IMR-90 (cell line): ENCODE measurements around the gene IL16. TPM values are rescaled to one million over a fixed set of nuclear protein-coding genes. Genes with fewer than 3 reads are reported as not detected.

ENCODE experiments used
- ATAC-seq: fragments of 200-7000 bp; cut with Tn5 transposase; 2 replicates; pipeline ENCODE4 v1.9.1; 2020; ENCODE audit warnings: low read depth, mild to moderate bottlenecking, moderate library complexity
- BruUV-seq: library from RNA; stranded (reverse); fragments of 400-500 nt; replicated peaks from 2 replicates; lab custom pipeline; 2021; lab: Mats Ljungman, UMichigan
- CTCF ChIA-PET: fragments of 300-600 bp; formaldehyde crosslinking; extraction: SDS; loops from one replicate; lab custom pipeline; 2021; ENCODE audit warnings: antibody characterized with exemption; lab: Yijun Ruan, JAX
- POLR2A ChIA-PET: fragments of 300-600 bp; sonication (Branson Sonifier 250); formaldehyde crosslinking; loops from one replicate; lab custom pipeline; 2022; ENCODE audit warnings: antibody characterized with exemption; ENCODE audit not compliant: unreplicated experiment; lab: Charles Lee
- DNase-seq: peaks from one replicate; pipeline ENCODE4 v3.0.0; 2013
- H2AFZ ChIP-seq: replicated peaks from 2 replicates; pipeline ENCODE3; 2013; ENCODE audit warnings: low read length, mild to moderate bottlenecking; ENCODE audit not compliant: poor library complexity
- H2AK5ac ChIP-seq: 2 replicates; pipeline ENCODE4 v1.6.1; 2013; ENCODE audit warnings: low read depth, low read length, inconsistent platforms
- H2AK9ac ChIP-seq: replicated peaks from 2 replicates; pipeline ENCODE3; 2013; ENCODE audit warnings: mild to moderate bottlenecking, low read depth, low read length, moderate library complexity; ENCODE audit not compliant: poor library complexity
- H2BK120ac ChIP-seq: 2 replicates; pipeline ENCODE4 v1.6.1; 2013; ENCODE audit warnings: low read depth, low read length, inconsistent platforms
- H2BK15ac ChIP-seq: 3 replicates; pipeline ENCODE4 v1.6.1; 2013; ENCODE audit warnings: low read depth, low read length, inconsistent platforms
- H2BK20ac ChIP-seq: 2 replicates; pipeline ENCODE4 v1.6.1; 2013; ENCODE audit warnings: low read depth, mild to moderate bottlenecking, inconsistent platforms, low read length, moderate library complexity
- H2BK5ac ChIP-seq: 2 replicates; pipeline ENCODE4 v1.6.1; 2013; ENCODE audit warnings: mild to moderate bottlenecking, low read depth, low read length, inconsistent platforms; ENCODE audit not compliant: poor library complexity, severe bottlenecking
- H3K14ac ChIP-seq: replicated peaks from 2 replicates; pipeline ENCODE4 v1.6.1; 2013; ENCODE audit warnings: low read depth, low read length, inconsistent platforms
- H3K18ac ChIP-seq: 2 replicates; pipeline ENCODE4 v1.6.1; 2013; ENCODE audit warnings: low read depth, low read length, control low read depth
- H3K23ac ChIP-seq: 2 replicates; pipeline ENCODE4 v1.6.1; 2013; ENCODE audit warnings: low read depth, low read length, inconsistent platforms
- H3K27ac ChIP-seq: 2 replicates; pipeline ENCODE4 v1.5.1; 2013; ENCODE audit warnings: mild to moderate bottlenecking, control low read depth, low read length; ENCODE audit not compliant: insufficient read depth
- H3K27me3 ChIP-seq: 2 replicates; pipeline ENCODE4 v1.6.1; 2013; ENCODE audit warnings: low read length; ENCODE audit not compliant: control insufficient read depth, insufficient read depth
- H3K36me3 ChIP-seq: 2 replicates; pipeline ENCODE4 v1.6.1; 2013; ENCODE audit warnings: low read length, mixed read lengths; ENCODE audit not compliant: control insufficient read depth, insufficient read depth
- H3K4ac ChIP-seq: 2 replicates; pipeline ENCODE4 v1.6.1; 2013; ENCODE audit warnings: low read depth, low read length, inconsistent platforms
- H3K4me1 ChIP-seq: 2 replicates; pipeline ENCODE4 v1.6.1; 2013; ENCODE audit warnings: low read length, mixed read lengths; ENCODE audit not compliant: control insufficient read depth, insufficient read depth
- H3K4me2 ChIP-seq: 2 replicates; pipeline ENCODE4 v1.6.1; 2013; ENCODE audit warnings: low read depth, mild to moderate bottlenecking, control low read depth, low read length, moderate library complexity
- H3K4me3 ChIP-seq: 2 replicates; pipeline ENCODE4 v1.5.1; 2013; ENCODE audit warnings: low read depth, mild to moderate bottlenecking, control low read depth, low read length, moderate library complexity; ENCODE audit not compliant: insufficient read depth
- H3K56ac ChIP-seq: 2 replicates; pipeline ENCODE4 v1.6.1; 2013; ENCODE audit warnings: low read length, inconsistent platforms; ENCODE audit not compliant: insufficient read depth; ENCODE audit errors: extremely low read depth
- H3K79me1 ChIP-seq, 2 experiments: 2 replicates each; pipeline ENCODE4 v1.6.1; 2013; ENCODE audit warnings: low read length in 2 of 2, inconsistent platforms in 1 of 2, low read depth in 1 of 2
- H3K9ac ChIP-seq: 2 replicates; pipeline ENCODE4 v1.6.1; 2013; ENCODE audit warnings: low read depth, low read length, control low read depth
- H3K9me1 ChIP-seq: 2 replicates; pipeline ENCODE4 v1.6.1; 2013; ENCODE audit warnings: low read length, inconsistent platforms; ENCODE audit not compliant: insufficient read depth
- H3K9me3 ChIP-seq: 2 replicates; pipeline ENCODE4 v1.6.1; 2013; ENCODE audit warnings: low read length; ENCODE audit not compliant: control insufficient read depth, insufficient read depth
- H4K20me1 ChIP-seq: 2 replicates; pipeline ENCODE4 v1.6.1; 2013; ENCODE audit warnings: low read length, inconsistent platforms; ENCODE audit not compliant: insufficient read depth
- H4K5ac ChIP-seq: 2 replicates; pipeline ENCODE4 v1.6.1; 2013; ENCODE audit warnings: mild to moderate bottlenecking, low read depth, low read length, control low read depth
- H4K8ac ChIP-seq, 2 experiments: 2 replicates each; pipeline ENCODE4 v1.6.1; 2013; ENCODE audit warnings: low read depth in 2 of 2, low read length in 2 of 2, control low read depth in 1 of 2, inconsistent platforms in 1 of 2
- H4K91ac ChIP-seq: 2 replicates; pipeline ENCODE4 v1.6.1; 2013; ENCODE audit warnings: low read depth, low read length, inconsistent platforms; ENCODE audit not compliant: insufficient read depth
- BHLHE40 ChIP-seq: fragments of 150-350 bp; IDR thresholded peaks from 2 replicates; pipeline ENCODE4 v1.6.1; 2016; ENCODE audit warnings: mild to moderate bottlenecking, low read depth, low read length
- CEBPB ChIP-seq: IDR thresholded peaks from 2 replicates; pipeline ENCODE4 v1.6.1; 2012; ENCODE audit warnings: low read depth, low read length, improper control_type of control experiment
- CHD1 ChIP-seq: IDR thresholded peaks from 2 replicates; pipeline ENCODE4 v1.6.1; 2012; ENCODE audit warnings: low read depth, low read length, improper control_type of control experiment
- FOS ChIP-seq: fragments of 150-350 bp; IDR thresholded peaks from 2 replicates; pipeline ENCODE4 v1.6.1; 2016; ENCODE audit warnings: low read depth, low read length
- MAFK ChIP-seq: IDR thresholded peaks from 2 replicates; pipeline ENCODE4 v1.6.1; 2012; ENCODE audit warnings: low read depth, low read length, improper control_type of control experiment
- MAZ ChIP-seq: IDR thresholded peaks from 2 replicates; pipeline ENCODE4 v1.6.1; 2012; ENCODE audit warnings: low read depth, mild to moderate bottlenecking, low read length, improper control_type of control experiment, moderate library complexity, borderline replicate concordance
- MXI1 ChIP-seq: IDR thresholded peaks from 2 replicates; pipeline ENCODE4 v1.6.1; 2012; ENCODE audit warnings: low read depth, mild to moderate bottlenecking, low read length, moderate library complexity, borderline replicate concordance
- NFE2L2 ChIP-seq: fragments of 150-350 bp; IDR thresholded peaks from 2 replicates; pipeline ENCODE4 v1.6.1; 2016; ENCODE audit warnings: low read depth, mild to moderate bottlenecking, low read length
- POLR2A ChIP-seq: IDR thresholded peaks from 2 replicates; pipeline ENCODE4 v1.6.1; 2012; ENCODE audit warnings: mild to moderate bottlenecking, low read depth, low read length
- RAD21 ChIP-seq: IDR thresholded peaks from 2 replicates; pipeline ENCODE4 v1.6.1; 2012; ENCODE audit warnings: low read length, improper control_type of control experiment
- RCOR1 ChIP-seq: IDR thresholded peaks from 2 replicates; pipeline ENCODE4 v1.6.1; 2012; ENCODE audit warnings: mild to moderate bottlenecking, low read length, improper control_type of control experiment; ENCODE audit not compliant: insufficient replicate concordance
- RFX5 ChIP-seq: IDR thresholded peaks from 2 replicates; pipeline ENCODE4 v1.8.0; 2012; ENCODE audit warnings: low read depth, mild to moderate bottlenecking, low read length, moderate library complexity
- USF2 ChIP-seq: fragments of 150-350 bp; IDR thresholded peaks from 2 replicates; pipeline ENCODE4 v1.6.1; 2017; ENCODE audit warnings: mild to moderate bottlenecking, antibody characterized with exemption, low read length, low read depth
- WGBS, 2 experiments: methylation state at CpG; one replicate each; pipeline versions ENCODE4 v1.1.5 to v1.1.7; 2013; ENCODE audit warnings: missing lambda C conversion rate in 2 of 2; ENCODE audit not compliant: insufficient read length in 1 of 2; ENCODE audit errors: extremely low coverage in 2 of 2; 5-methylcytosine and 5-hydroxymethylcytosine counted together
- dilution Hi-C: fragments of 300-500 bp; cut with HindIII; formaldehyde crosslinking; loops from one replicate; pipeline ENCODE4 v1.14.3; 2018; ENCODE audit warnings: low sequenced_read_pairs; ENCODE audit not compliant: unreplicated experiment
- in situ Hi-C: fragments of 300-500 bp; cut with MboI; formaldehyde crosslinking; loops from 3 replicates; pipeline ENCODE4 v1.14.3; 2019; ENCODE audit warnings: low sequenced_read_pairs, inconsistent platforms, mixed read lengths
- intact Hi-C: fragments of 100-400 bp; cut with micrococcal nuclease; formaldehyde crosslinking; loops from 2 replicates; pipeline ENCODE4 v1.10.0; 2022
- polyA plus RNA-seq, 3 experiments: library from polyadenylated mRNA; depleted of rRNA; stranded (reverse); fragments of >200 nt; gene quantifications; 2 replicates each; pipeline ENCODE4 v1.2.3, GENCODE V29; 2012; ENCODE audit warnings: low replicate concordance in 1 of 3
- total RNA-seq: library from RNA; depleted of rRNA; stranded (reverse); fragments of >200 nt; gene quantifications from 2 replicates; pipeline ENCODE4 v1.2.3, GENCODE V29; 2012

Gene IL16
- total and polyA plus RNA-seq, 2 of the 4 experiments (the other 2 are of a cell fraction): 0.18 to 0.27 TPM

GRCh38 chr15:81349271-81349670, 152.6 kb downstream of the IL16 start:
- ATAC-seq (no peak), DNase-seq (no peak)
- no peaks in the 10 kb centered on the region for H4K20me1 ChIP-seq
- H3K27ac ChIP-seq: no peak overlapping the region
- no peak overlapping the region for H2BK15ac ChIP-seq
- H3K9ac ChIP-seq: no peak overlapping the region
- H4K5ac ChIP-seq: no peak overlapping the region
- H2AK5ac ChIP-seq: no peak overlapping the region
- no peaks in the 10 kb centered on the region for H3K9me3 ChIP-seq
- no peaks in the 10 kb centered on the region for H3K36me3 ChIP-seq
- peak overlapping the region; percentile 15 for H2AFZ ChIP-seq
- dilution Hi-C loops (no loop called here), intact Hi-C loops (no loop called here), in situ Hi-C loops (loop anchor here (10.0 kb wide), 1 partner anchor 46 kb away; no protein-coding TSS in a partner anchor)
- no peaks in the 10 kb centered on the region; the same call in none of the 2 replicates for H3K27me3 ChIP-seq
- H3K4ac ChIP-seq: no peak overlapping the region
- H3K79me1 ChIP-seq: no peaks in the 10 kb centered on the region
- no peak overlapping the region for H3K14ac ChIP-seq
- H4K8ac ChIP-seq: no peak overlapping the region
- no peak overlapping the region for H2BK5ac ChIP-seq
- no peak overlapping the region for H2BK20ac ChIP-seq
- no peak overlapping the region for H3K4me2 ChIP-seq
- H3K9me1 ChIP-seq: no peaks in the 10 kb centered on the region
- no peak overlapping the region for H3K23ac ChIP-seq
- no peak overlapping the region for H4K91ac ChIP-seq
- no peak overlapping the region for H2BK120ac ChIP-seq
- no TSS peak for BruUV-seq
- no peak overlapping the region for H3K56ac ChIP-seq
- no peak overlapping the region for H3K18ac ChIP-seq
- no CpG with 5 or more reads among the region's 3 CpGs for WGBS, 2 experiments
- no peaks in the 10 kb centered on the region for H3K4me1 ChIP-seq
- no peak overlapping the region for H2AK9ac ChIP-seq
- TF ChIP-seq RFX5 (no peak), POLR2A (no peak), MAZ (no peak), CHD1 (no peak), NFE2L2 (no peak), MAFK (no peak), FOS (no peak), CEBPB (no peak), RCOR1 (no peak), RAD21 (no peak), USF2 (no peak), BHLHE40 (no peak), MXI1 (no peak)
- POLR2A ChIA-PET: no interaction called here
- CTCF ChIA-PET: no interaction called here
- H3K4me3 ChIP-seq: no peak overlapping the region
